ENCODE data around the gene MMEL1. TPM values are rescaled to one million over a fixed set of nuclear protein-coding genes. Genes with fewer than 3 reads are reported as not detected.
A peak's percentile ranks its signal among the peaks of the same experiment; 100 is the strongest.

Gene MMEL1
- polyA plus RNA-seq, 1 of the 3 experiments (the other 2 are of a cell fraction): 0.16 TPM

DNA sequence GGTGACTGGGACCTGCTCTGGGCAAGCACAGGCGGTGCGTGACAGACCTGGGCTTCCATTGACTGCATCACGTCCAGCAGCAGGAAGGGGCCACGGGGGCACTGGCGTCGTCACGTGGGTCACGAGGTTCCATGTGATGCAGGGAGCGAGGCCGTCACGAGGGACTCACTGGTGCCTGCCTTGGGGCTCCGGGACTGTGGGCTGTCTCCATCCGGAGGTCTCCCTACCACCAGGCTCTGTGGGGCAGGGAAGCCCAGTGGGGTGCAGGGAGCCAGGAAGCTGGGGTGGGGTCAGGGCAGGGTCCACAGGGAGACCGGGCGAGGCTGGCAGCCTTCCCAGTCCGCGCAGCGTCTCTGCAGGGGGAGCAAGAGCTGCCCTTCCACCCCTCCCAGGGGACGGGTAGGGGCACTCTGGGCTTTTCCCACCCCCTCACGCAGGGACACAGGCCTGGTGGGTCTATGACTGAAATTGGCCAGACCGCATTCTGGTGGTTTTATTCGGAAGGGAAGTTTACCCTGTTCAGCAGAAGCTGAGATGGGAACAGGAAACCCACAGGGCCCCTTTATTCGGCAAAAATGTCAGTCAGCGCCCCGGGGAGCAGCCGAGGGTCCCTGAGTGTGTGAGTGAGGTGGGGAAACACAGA is 77.1 kb downstream of the MMEL1 start:
- no peak for TF ChIP-seq USF1 (IDR thresholded peaks at IDR 0.05; ENCODE audit: borderline replicate concordance, low read depth)
- no peak for TF ChIP-seq RXRA (IDR thresholded peaks at IDR 0.05; ENCODE audit: borderline replicate concordance, low read depth)
- TF ChIP-seq TAF1 (IDR thresholded peaks at IDR 0.05; ENCODE audit: borderline replicate concordance, low read depth, low read length): no peak
- no peak for TF ChIP-seq MEF2A (IDR thresholded peaks at IDR 0.05; ENCODE audit: borderline replicate concordance, low read depth)
- no peak for TF ChIP-seq FOXM1 (IDR thresholded peaks at IDR 0.05; ENCODE audit: low read depth)
- no peak for TF ChIP-seq TEAD4 (IDR thresholded peaks at IDR 0.05; ENCODE audit: borderline replicate concordance, insufficient read depth)
- TF ChIP-seq EZH2phosphoT487 (IDR thresholded peaks at IDR 0.05; ENCODE audit: borderline replicate concordance, low read depth): no peak
- TF ChIP-seq, protein P1, sequence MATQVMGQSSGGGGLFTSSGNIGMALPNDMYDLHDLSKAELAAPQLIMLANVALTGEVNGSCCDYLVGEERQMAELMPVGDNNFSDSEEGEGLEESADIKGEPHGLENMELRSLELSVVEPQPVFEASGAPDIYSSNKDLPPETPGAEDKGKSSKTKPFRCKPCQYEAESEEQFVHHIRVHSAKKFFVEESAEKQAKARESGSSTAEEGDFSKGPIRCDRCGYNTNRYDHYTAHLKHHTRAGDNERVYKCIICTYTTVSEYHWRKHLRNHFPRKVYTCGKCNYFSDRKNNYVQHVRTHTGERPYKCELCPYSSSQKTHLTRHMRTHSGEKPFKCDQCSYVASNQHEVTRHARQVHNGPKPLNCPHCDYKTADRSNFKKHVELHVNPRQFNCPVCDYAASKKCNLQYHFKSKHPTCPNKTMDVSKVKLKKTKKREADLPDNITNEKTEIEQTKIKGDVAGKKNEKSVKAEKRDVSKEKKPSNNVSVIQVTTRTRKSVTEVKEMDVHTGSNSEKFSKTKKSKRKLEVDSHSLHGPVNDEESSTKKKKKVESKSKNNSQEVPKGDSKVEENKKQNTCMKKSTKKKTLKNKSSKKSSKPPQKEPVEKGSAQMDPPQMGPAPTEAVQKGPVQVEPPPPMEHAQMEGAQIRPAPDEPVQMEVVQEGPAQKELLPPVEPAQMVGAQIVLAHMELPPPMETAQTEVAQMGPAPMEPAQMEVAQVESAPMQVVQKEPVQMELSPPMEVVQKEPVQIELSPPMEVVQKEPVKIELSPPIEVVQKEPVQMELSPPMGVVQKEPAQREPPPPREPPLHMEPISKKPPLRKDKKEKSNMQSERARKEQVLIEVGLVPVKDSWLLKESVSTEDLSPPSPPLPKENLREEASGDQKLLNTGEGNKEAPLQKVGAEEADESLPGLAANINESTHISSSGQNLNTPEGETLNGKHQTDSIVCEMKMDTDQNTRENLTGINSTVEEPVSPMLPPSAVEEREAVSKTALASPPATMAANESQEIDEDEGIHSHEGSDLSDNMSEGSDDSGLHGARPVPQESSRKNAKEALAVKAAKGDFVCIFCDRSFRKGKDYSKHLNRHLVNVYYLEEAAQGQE (IDR thresholded peaks at IDR 0.05; ENCODE audit: low read depth, low read length): no peak
- TF ChIP-seq POLR2AphosphoS5 (IDR thresholded peaks at IDR 0.05; ENCODE audit: low read depth, low read length): no peak
- whole genome bisulfite sequencing (ENCODE audit: low lambda C conversion rate): 56% methylated on average over 9 of the region's 26 CpGs

GRCh38 chr1:2554621-2555387 is 78.0 kb downstream of the MMEL1 start:
- H3K4me1 ChIP-seq (ENCODE audit: control insufficient read depth in 1 of 2, insufficient read depth in 2 of 2, low read depth in 1 of 2, low read length in 1 of 2): peaks cover 0 to 4% of the 10 kb centered on the region in 2 experiments; a peak in 1 of 4 replicates
- no peaks in the 10 kb centered on the region for H3K9me2 ChIP-seq
- WGBS (ENCODE audit: low lambda C conversion rate): 73% methylated on average over 8 of the region's 19 CpGs
- H3K79me2 ChIP-seq (ENCODE audit: insufficient read depth): no peaks in the 10 kb centered on the region
- H3K36me3 ChIP-seq (replicated peaks in 1 of 2; ENCODE audit: control insufficient read depth in 1 of 2, insufficient read depth in 2 of 2, low read length in 1 of 2): no peaks in the 10 kb centered on the region
- H3K4me3 ChIP-seq (ENCODE audit: low read depth in 2 of 2, low read length in 1 of 2): no peak overlapping the region
- peak; percentile 77 for DNase-seq
- H3K4me2 ChIP-seq: no peak overlapping the region
- no peak overlapping the region for H3K27ac ChIP-seq (ENCODE audit: low read depth in 2 of 2, low read length in 1 of 2)
- ChIA-PET POLR2A (no interaction called here), CTCF (interaction anchor here (0.6 to 3.3 kb wide), 8 partner anchors 10 to 870 kb away, joined by 3 to 16 read pairs (median 6); no protein-coding TSS in a partner anchor)
- no peaks in the 10 kb centered on the region for H3F3A ChIP-seq (replicated peaks; ENCODE audit: insufficient read depth)
- TF ChIP-seq RAD21 (IDR thresholded peaks at IDR 0.05; ENCODE audit: low read length): peak; percentile 67
- TF ChIP-seq SMC3 (IDR thresholded peaks at IDR 0.05; ENCODE audit: low read depth, low read length): peak; percentile 49; the same call in 1 of the 2 replicates
- TF ChIP-seq FOXJ3 (CRISPR knock-in tag; IDR thresholded peaks at IDR 0.05): no peak
- TF ChIP-seq RFX5 (IDR thresholded peaks at IDR 0.05; ENCODE audit: low read length): no peak
- TF ChIP-seq, protein P2, sequence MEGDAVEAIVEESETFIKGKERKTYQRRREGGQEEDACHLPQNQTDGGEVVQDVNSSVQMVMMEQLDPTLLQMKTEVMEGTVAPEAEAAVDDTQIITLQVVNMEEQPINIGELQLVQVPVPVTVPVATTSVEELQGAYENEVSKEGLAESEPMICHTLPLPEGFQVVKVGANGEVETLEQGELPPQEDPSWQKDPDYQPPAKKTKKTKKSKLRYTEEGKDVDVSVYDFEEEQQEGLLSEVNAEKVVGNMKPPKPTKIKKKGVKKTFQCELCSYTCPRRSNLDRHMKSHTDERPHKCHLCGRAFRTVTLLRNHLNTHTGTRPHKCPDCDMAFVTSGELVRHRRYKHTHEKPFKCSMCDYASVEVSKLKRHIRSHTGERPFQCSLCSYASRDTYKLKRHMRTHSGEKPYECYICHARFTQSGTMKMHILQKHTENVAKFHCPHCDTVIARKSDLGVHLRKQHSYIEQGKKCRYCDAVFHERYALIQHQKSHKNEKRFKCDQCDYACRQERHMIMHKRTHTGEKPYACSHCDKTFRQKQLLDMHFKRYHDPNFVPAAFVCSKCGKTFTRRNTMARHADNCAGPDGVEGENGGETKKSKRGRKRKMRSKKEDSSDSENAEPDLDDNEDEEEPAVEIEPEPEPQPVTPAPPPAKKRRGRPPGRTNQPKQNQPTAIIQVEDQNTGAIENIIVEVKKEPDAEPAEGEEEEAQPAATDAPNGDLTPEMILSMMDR (IDR thresholded peaks at IDR 0.05): peak; percentile 30
- H2AFZ ChIP-seq (ENCODE audit: low read depth): no peak overlapping the region
- no peaks in the 10 kb centered on the region for H3K9me3 ChIP-seq
- no peak overlapping the region for H3K9ac ChIP-seq
- no peaks in the 10 kb centered on the region for H4K20me1 ChIP-seq (ENCODE audit: insufficient read depth)
- H3K27me3 ChIP-seq (ENCODE audit: insufficient read depth): no peaks in the 10 kb centered on the region

More for the DNA sequence above, 77.1 kb downstream of the MMEL1 start:
- DNase-seq: no peak
- H3K4me2 ChIP-seq: no peak overlapping the region; the same call in 1 of the 2 replicates
- no peaks in the 10 kb centered on the region for H3K36me3 ChIP-seq (replicated peaks in 1 of 2; ENCODE audit: control insufficient read depth in 1 of 2, insufficient read depth in 2 of 2, low read length in 1 of 2)
- H3F3A ChIP-seq (replicated peaks; ENCODE audit: insufficient read depth): no peaks in the 10 kb centered on the region
- H3K27ac ChIP-seq (ENCODE audit: low read depth in 2 of 2, low read length in 1 of 2): no peak overlapping the region
- H3K27me3 ChIP-seq (ENCODE audit: insufficient read depth): no peaks in the 10 kb centered on the region
- H3K4me1 ChIP-seq (ENCODE audit: control insufficient read depth in 1 of 2, insufficient read depth in 2 of 2, low read depth in 1 of 2, low read length in 1 of 2): peaks cover 0 to 4% of the 10 kb centered on the region in 2 experiments; a peak in 1 of 4 replicates
- H3K9me3 ChIP-seq: no peaks in the 10 kb centered on the region
- ChIA-PET CTCF (interaction anchor here (1.6 to 3.3 kb wide), 5 partner anchors 8 to 231 kb away, joined by 6 to 16 read pairs (median 12); no protein-coding TSS in a partner anchor), POLR2A (no interaction called here)
- H2AFZ ChIP-seq (ENCODE audit: low read depth): no peak overlapping the region; the same call in 1 of the 2 replicates
- no peak overlapping the region for H3K9ac ChIP-seq
- H3K9me2 ChIP-seq: no peaks in the 10 kb centered on the region
- H4K20me1 ChIP-seq (ENCODE audit: insufficient read depth): no peaks in the 10 kb centered on the region
- no peak overlapping the region for H3K4me3 ChIP-seq (ENCODE audit: low read depth in 2 of 2, low read length in 1 of 2)
- H3K79me2 ChIP-seq (ENCODE audit: insufficient read depth): no peaks in the 10 kb centered on the region
